HG03354 (cell line): ENCODE measurements around the gene CHN2.

Experiments
- ATAC-seq: cut with Tn5 transposase; IDR thresholded peaks from one replicate; pipeline ENCODE4 v1.9.1; 2021; ENCODE audit warnings: mild to moderate bottlenecking; ENCODE audit not compliant: unreplicated experiment, poor library complexity, severe bottlenecking

CHN2 gene

GRCh38 chr7:29299086-29299485, 104.5 kb downstream of the CHN2 start:
- ATAC-seq = no peak

GRCh38 chr7:29300026-29300480, 105.5 kb downstream of the CHN2 start:
- no peak for ATAC-seq

DNA sequence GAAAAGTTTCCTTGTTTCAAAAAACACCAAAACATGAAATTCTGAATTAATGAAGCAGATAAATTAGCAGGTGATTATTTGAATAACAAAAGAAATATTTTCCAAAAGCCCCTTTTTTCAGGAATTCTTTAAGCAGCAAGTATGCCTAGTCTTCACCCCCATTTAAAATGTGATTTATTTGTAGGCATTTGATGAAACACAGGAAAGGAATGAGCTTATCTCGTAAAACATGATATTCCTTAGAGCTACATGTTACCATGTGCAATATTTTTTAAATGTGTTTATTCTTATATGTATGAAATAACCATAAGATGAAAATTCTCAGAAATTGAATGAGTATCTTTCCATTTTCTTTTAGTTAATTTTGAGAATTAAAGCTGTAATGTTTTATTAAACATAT, 106.1 kb downstream of the CHN2 start:
- no peak for ATAC-seq

DNA sequence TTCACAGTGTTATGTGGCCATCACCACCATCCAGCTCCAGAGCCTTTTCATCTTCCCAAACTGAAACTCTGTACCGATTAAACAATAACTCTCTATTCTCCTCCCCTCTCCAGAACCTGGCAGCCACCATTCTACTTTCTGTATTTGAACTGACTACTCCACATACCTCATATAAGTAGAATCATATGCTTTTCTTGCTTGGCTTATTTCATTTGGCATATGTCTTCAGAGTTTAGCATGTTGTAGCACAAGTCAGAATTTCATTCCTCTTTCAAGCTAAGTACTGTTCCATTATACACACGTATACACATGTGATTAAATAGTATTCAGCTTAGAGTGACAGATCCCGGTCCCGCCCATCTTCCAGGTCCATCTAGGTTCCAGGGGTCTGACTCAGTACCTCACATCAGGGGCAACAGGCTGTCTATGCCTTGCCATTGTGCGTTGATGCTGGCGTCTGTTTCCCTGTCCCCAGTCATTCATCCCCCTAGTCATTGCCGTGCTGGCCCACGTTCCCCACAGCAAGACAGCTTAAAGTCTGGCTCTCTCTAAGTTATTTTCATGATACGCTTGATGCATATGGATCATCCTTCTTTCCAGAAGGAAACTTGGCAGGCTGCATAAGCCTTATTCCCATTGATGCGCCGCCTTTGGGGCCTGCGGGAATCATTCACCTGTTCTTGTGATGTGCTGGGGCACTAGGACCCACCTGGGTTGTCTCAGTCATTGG, 108.3 kb downstream of the CHN2 start:
- no peak for ATAC-seq

GRCh38 chr7:29304756-29305155, 110.2 kb downstream of the CHN2 start:
- ATAC-seq = no peak

DNA sequence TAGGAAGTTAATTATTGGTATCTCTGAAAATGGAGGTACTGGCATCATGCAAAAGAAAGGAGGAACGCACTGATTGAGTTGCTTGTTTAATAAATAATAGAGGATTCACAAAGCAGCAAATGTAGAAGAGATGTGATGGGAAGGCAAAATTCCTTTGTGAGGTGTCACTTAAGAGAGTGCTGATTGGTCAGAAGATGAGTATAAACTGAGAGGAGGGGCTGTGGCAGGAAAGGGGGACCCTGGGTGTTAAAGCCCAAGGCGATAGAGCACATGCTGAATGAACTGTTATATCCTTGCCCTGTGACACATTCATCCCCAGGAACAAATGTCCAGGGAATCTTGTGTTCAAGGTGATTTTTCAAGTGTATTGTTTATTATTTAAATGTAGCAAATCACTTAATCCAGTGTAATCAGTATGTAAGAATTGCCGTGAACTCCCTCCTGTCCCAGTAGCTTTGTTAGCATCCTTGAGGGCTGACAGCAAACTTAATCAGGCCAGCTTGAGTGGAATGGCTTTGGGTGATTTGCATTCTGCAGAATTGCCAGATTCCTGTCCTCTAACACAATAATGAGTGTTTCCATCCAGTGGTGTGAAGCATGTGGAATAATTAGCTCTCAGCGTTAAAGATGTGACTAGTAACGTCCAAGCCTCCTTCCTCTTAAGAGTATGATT, 111.9 kb downstream of the CHN2 start:
- no peak for ATAC-seq

- no peak for ATAC-seq
Measured at GRCh38 chr7:29308424-29308823, 113.8 kb downstream of the CHN2 start.

DNA sequence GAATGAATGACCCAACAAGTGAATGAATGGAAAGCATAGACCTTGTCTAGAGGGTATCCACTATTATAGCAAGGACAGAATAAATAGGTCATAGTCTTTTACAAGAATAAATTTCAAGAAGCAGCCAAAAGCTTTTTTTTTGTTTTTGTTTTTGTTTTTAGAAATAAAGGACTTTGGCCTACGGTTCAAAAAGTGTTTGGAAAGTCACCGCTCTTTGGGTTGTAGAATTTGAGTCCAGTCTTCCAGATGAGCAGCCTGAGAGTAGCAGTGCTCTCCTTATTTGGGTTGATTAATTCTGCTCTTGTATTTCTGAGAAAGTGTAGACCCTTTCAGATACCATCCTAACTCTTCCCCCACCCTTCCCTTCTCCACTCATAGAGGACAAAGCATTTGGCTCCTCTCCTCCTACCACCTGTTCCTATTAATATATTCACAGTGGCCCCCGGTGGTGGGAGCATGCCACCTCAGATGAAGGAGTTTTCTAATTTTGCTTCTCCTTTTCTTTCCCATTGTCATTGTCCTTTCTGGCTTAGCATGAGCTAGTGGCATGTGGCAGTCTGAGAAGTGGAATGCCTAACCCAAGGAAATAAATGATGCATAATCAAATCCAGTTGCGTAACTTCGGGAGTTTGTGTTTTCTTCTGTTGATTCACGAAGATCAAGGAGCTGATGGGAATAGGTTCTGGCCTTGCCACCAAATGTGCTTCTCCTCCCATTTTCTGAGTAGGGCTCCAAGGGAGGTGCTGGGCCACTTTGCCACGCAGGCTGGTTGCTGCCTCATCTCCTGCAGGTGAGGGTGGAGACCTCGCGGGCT, 114.7 kb downstream of the CHN2 start:
- no peak for ATAC-seq

DNA sequence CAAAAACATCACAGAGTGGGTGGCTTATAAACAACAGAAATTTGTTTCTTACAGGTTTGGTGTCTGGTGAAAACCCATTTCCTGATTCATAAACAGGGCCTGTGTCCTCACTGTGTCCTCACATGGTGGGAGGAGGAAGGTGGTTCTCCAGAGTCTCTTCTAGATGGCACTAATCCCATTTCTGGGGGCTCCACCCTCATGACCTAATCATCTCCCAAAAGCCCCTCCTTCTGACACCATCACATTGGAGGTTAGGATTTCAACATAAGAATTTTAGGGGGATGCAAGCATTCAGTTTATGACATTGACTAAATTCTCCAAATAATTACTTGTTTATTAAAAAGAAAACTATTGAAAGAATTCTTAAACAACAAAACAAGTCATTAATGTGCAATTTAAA, 116.0 kb downstream of the CHN2 start:
- ATAC-seq = no peak

DNA sequence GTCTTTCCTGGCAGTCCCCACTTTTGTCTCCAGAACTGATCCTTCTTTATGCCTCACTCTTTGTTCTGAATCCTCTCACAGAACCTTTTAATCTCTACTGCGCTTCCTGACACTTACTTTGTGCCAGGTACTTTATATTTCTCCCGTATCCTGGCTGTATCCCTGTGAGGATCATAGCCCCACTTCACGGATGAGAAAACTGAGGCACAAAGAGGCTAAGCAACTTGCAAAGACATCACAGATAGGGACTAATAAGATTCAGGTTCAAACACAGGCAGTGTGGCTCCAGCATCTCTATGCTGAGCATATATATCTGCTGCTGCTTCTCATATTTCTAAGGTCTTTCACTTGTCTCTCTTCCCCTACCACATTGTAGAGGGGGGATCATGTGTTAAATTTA, 116.7 kb downstream of the CHN2 start:
- ATAC-seq = no peak

DNA sequence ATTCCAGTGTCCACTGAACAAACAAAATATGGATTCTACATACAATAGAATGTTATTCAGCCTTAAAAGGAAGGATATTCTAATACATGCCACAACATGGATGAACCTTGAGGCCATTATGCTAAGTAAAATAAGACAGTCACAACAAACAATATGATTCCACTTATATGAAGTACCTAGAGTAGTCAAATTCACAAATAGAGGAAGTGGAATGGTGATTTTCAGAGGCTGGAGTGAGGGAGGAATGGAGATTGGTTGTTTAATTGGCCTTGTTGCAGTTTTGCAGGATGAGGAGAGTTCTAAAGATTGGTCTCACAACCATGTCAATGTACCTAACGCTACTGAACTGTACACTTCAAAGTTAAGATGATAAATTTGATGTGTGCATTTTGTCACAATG, 119.6 kb downstream of the CHN2 start:
- no peak for ATAC-seq

- no peak for ATAC-seq
Measured at GRCh38 chr7:29315122-29315891, 120.7 kb downstream of the CHN2 start.

DNA sequence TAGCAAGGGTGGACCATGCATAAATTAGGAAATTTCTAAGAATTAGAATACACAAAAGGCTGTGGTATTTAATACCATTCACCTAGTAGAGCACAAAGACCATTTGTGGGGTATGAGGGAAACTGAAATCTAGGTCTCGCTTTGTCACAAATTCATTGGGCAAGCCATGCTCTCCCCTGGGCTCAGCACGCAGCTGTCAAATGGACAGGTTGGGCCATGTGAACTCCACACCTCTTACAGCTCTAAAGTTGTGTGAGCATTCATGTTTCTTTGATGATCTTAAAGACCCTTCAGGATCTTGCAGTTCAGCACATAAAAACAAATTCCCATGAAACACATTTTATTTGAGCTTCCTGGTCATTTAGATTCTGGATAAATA, 121.3 kb downstream of the CHN2 start:
- ATAC-seq = no peak

DNA sequence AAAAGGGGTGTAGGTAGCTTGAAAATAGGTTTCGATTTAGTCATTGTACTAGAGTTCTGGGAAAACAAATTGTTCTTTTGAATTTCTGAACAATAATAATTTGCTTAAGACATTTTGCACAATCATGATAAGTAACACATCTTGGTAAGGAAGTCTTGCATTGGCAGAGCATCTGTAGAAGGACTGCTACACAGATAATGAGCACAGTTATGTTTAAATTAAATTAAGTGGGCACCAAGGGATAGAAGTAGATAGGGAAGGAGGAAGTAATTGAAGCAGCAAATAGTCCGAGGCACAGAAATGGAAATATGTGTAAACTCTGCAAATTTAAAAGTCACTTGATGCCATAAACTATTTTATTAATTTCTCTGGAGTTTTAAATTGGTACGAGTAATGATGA, 122.4 kb downstream of the CHN2 start:
- no peak for ATAC-seq

- no peak for ATAC-seq
Measured at GRCh38 chr7:29318853-29319718, 124.5 kb downstream of the CHN2 start.

DNA sequence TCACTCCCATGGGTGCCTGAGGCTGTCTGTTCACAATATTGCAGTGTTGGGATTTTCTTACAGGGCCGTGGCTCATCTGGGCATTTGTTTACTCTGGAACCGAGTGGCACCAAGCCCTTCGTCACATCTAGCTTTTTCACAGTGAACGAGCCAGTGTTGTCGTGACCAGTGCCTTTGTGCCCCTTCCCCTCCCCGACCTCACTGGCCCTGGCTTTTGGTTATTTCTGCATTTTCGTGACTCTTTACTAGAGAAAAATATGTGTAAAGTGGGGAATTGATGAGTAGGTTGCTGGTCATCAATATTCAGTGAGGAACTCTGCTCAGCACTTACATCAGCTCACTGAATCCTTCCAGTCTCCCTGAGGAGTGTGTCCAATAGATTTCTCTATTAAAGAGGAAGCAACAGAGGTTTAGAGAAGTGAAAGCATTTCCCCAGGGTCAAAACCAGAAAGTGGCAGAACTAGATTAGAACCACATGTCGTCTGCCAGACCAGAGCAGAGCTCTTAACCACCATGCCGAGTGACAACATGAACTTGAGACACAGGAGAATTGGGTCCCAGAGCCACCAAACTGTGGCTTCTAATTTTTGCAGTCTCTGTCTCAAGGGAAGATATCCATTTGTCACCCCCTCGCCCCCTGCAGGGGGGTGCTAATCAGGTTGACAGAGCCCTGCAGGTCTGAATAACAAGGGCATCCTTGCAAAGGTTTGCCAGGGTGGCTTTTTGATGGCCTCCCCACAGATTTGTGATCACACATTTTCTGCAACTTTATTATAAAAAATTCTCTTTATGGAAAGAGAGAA, 125.3 kb downstream of the CHN2 start:
- ATAC-seq = peak; percentile 79

GRCh38 chr7:29320577-29320976, 126.0 kb downstream of the CHN2 start:
- no peak for ATAC-seq

DNA sequence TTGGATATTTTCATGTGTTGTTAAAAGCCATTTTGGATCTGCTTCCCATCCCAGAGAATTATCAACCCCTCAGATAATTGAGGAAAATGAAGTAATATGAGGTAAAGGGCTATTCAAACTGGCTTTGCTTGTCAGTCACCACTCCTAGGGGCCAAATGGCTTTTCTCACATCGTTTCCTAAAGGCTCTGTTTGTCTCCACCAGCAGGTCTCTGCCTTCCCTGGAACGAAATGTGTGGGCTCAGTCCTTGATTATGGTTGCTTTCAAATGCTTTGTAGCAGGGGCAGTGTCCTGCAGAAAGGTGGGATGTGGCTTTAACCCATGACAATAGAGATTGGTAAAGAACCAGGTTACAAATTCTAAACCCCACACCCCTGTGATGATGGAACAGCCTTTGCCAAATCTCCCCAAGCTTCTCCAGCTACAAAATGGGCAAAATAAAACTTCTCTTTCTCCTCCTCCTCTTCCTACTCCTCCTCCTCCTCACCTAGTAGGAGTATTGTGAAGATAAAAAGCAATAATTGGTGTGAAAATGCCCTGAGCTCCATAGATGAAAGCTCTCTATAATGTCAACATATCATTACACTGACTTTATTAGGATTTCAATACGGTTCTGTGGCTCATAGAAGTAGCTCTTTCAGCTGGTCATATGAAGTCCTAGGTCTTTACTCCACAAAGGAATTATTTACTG, 127.6 kb downstream of the CHN2 start:
- ATAC-seq = no peak
